ENCODE data around the gene RIBC1. TPM values are rescaled to one million over a fixed set of nuclear protein-coding genes. Genes with fewer than 3 reads are reported as not detected.

The RIBC1 gene
- total RNA-seq, 4 donors from 2014 or later, result 0.79 to 1.1 TPM; not detected in 2

DNA sequence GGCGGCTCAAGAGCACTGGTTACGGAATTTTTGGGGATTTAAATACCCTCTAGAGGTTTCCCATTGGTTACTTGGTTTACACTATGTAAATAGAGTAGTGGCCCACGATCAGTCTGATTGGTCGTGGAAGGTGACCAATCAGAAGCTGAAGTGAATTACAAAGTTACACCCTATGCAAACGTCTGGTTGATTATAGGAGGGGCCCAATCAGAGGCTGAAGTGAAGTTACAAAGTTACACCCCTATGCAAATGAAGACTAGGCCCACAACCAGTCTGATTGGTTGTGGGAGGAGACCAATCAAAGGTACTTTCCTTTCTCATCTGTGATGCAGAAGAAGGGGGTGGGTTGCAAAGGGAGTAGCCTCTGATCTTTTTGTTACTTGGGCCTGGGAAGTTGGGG, 56.6 kb downstream of the RIBC1 start:
- H3K4me3 ChIP-seq, result no peak overlapping the region
- in situ Hi-C loops (cut with MboI; ENCODE audit: low pct_ligation_motif_present in 1 of 4, low pct_unique_long_range_greater_than_20kb in 1 of 4, low sequenced_read_pairs in 3 of 4), result loop anchor here in 1 of 4 donors (25.0 kb wide), 1 partner anchor 167 kb away; no protein-coding TSS in a partner anchor

More for the DNA sequence above, 56.6 kb downstream of the RIBC1 start:
- 77% methylated on average over 5 of the region's 5 CpGs; no CpG with 5 or more reads in 1 of the 2 donors for WGBS, 2 donors (ENCODE audit: low coverage in 1 of 2)
- Histone ChIP-seq H3K36me3 (no peaks in the 10 kb centered on the region), H3K9me3 (no peaks in the 10 kb centered on the region), H3K27ac (no peak overlapping the region), H3K4me1 (no peaks in the 10 kb centered on the region), H3K27me3 (no peaks in the 10 kb centered on the region)
- intact Hi-C loops (cut with DNase I; ENCODE audit: low total_unique reads), result no loop called here
- TF ChIP-seq EP300 (IDR thresholded peaks at IDR 0.05; ENCODE audit: low read depth), result no peak
- TF ChIP-seq POLR2AphosphoS5 (IDR thresholded peaks at IDR 0.05), result no peak
- TF ChIP-seq, protein P1, sequence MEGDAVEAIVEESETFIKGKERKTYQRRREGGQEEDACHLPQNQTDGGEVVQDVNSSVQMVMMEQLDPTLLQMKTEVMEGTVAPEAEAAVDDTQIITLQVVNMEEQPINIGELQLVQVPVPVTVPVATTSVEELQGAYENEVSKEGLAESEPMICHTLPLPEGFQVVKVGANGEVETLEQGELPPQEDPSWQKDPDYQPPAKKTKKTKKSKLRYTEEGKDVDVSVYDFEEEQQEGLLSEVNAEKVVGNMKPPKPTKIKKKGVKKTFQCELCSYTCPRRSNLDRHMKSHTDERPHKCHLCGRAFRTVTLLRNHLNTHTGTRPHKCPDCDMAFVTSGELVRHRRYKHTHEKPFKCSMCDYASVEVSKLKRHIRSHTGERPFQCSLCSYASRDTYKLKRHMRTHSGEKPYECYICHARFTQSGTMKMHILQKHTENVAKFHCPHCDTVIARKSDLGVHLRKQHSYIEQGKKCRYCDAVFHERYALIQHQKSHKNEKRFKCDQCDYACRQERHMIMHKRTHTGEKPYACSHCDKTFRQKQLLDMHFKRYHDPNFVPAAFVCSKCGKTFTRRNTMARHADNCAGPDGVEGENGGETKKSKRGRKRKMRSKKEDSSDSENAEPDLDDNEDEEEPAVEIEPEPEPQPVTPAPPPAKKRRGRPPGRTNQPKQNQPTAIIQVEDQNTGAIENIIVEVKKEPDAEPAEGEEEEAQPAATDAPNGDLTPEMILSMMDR (IDR thresholded peaks at IDR 0.05), result no peak
- TF ChIP-seq POLR2A (IDR thresholded peaks at IDR 0.05), result no peak
- no peak for DNase-seq

Small RNA genes within 50 kb of the gene (small RNA-seq; reads per million reads assigned to genes)
- 0 reads per million in 4 donors for gene MIR6857
- 0 to 0.56 (median 0) reads per million in 4 donors for gene VTRNA3-1P

Other genes with a start within 250 kb of the RIBC1 start
- 100 to 1,000 TPM in 3 of 4 donors, 10 to 100 TPM in 1; 68.4 to 387 (median 124) TPM for gene KDM5C, start 197.7 kb upstream of the RIBC1 start, total RNA-seq
- gene IQSEC2, start 141.3 kb upstream of the RIBC1 start, total RNA-seq, result 100 to 1,000 TPM in 1 of 4 donors, 10 to 100 TPM in 3; 41.2 to 104 (median 46.3) TPM
- gene SMC1A, start 219 bp upstream of the RIBC1 start, total RNA-seq, result 100 to 1,000 TPM in 1 of 4 donors, 10 to 100 TPM in 3; 25.3 to 113 (median 52.9) TPM
- 10 to 100 TPM; 12.5 to 47.5 (median 42.2) TPM for gene HSD17B10, start 11.5 kb downstream of the RIBC1 start, total RNA-seq

All from transverse colon (tissue), 4 donors.